KMS-11 (cell line): ENCODE measurements around the gene LEFTY2.

ENCODE experiments used
- H2AFZ ChIP-seq: fragments of 200-600 bp; sonication (generic); 2 replicates; pipeline ENCODE4 v1.6.1; 2016; ENCODE audit warnings: antibody characterized with exemption, mixed run types, low read depth
- H3K27ac ChIP-seq: fragments of 200-600 bp; sonication (generic); 2 replicates; pipeline ENCODE4 v1.6.1; 2016; ENCODE audit warnings: mild to moderate bottlenecking, mixed run types
- H3K27me3 ChIP-seq: fragments of 200-600 bp; sonication (generic); 2 replicates; pipeline ENCODE4 v1.6.1; 2017; ENCODE audit warnings: mild to moderate bottlenecking, low read depth, mixed run types, moderate library complexity; ENCODE audit not compliant: insufficient read depth
- H3K36me3 ChIP-seq: fragments of 200-600 bp; sonication (generic); 2 replicates; pipeline ENCODE4 v1.6.1; 2017; ENCODE audit warnings: mild to moderate bottlenecking, mixed run types; ENCODE audit not compliant: insufficient read depth
- H3K4me1 ChIP-seq: fragments of 200-600 bp; sonication (generic); 2 replicates; pipeline ENCODE4 v1.6.1; 2016; ENCODE audit warnings: mild to moderate bottlenecking, low read depth, mixed run types; ENCODE audit not compliant: poor library complexity, severe bottlenecking
- H3K4me2 ChIP-seq: fragments of 200-600 bp; sonication (generic); 2 replicates; pipeline ENCODE4 v1.7.0; 2016; ENCODE audit warnings: mild to moderate bottlenecking, mixed run types
- H3K4me3 ChIP-seq: fragments of 200-600 bp; sonication (generic); IDR thresholded peaks from 2 replicates; pipeline ENCODE4 v1.6.1; 2017; ENCODE audit warnings: low read depth, low read length, mixed read lengths; ENCODE audit not compliant: insufficient read depth
- H3K79me2 ChIP-seq: fragments of 200-600 bp; sonication (generic); 2 replicates; pipeline ENCODE4 v1.6.1; 2016; ENCODE audit warnings: low read depth, mixed run types; ENCODE audit not compliant: insufficient read depth
- H3K9ac ChIP-seq: fragments of 200-600 bp; sonication (generic); 2 replicates; pipeline ENCODE4 v1.6.1; 2016; ENCODE audit warnings: mild to moderate bottlenecking, mixed run types
- H4K20me1 ChIP-seq: fragments of 200-600 bp; sonication (generic); 2 replicates; pipeline ENCODE4 v1.6.1; 2016; ENCODE audit warnings: mild to moderate bottlenecking, mixed run types; ENCODE audit not compliant: insufficient read depth
- TF ChIP-seq, protein P1 (sequence below): fragments of 200-600 bp; sonication (generic); conservative IDR thresholded peaks from 2 replicates; pipeline ENCODE4 v1.6.1; 2017; ENCODE audit warnings: low read depth, mild to moderate bottlenecking, antibody characterized with exemption, low read length, moderate library complexity, mixed read lengths

LEFTY2 gene

DNA sequence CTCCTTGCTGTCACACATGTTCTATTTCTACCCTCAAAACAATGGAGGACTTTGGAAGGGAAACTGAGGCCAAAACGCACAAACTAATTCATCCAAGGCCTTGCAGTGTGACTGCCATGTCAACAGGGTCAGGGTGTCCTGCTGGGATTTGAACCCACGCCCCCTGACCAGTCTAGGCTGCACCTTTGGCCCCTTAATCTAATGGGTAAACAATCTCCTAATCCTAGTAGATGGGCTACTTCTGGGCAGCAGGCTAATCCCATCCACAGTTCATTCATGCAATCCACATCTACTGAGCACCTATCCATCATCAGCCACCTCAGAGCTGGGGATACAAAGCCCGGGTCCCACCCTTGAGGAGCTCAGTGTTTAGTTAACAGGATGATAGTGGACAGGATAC, 17.0 kb upstream of the LEFTY2 start:
- Histone ChIP-seq H3K36me3 (no peaks in the 10 kb centered on the region), H3K9ac (no peak overlapping the region), H3K27me3 (no peaks in the 10 kb centered on the region), H3K27ac (no peak overlapping the region), H2AFZ (no peak overlapping the region), H3K79me2 (no peaks in the 10 kb centered on the region), H3K4me3 (no peak overlapping the region), H3K4me1 (no peaks in the 10 kb centered on the region), H3K4me2 (no peak overlapping the region), H4K20me1 (no peaks in the 10 kb centered on the region)
- TF ChIP-seq, protein P1, sequence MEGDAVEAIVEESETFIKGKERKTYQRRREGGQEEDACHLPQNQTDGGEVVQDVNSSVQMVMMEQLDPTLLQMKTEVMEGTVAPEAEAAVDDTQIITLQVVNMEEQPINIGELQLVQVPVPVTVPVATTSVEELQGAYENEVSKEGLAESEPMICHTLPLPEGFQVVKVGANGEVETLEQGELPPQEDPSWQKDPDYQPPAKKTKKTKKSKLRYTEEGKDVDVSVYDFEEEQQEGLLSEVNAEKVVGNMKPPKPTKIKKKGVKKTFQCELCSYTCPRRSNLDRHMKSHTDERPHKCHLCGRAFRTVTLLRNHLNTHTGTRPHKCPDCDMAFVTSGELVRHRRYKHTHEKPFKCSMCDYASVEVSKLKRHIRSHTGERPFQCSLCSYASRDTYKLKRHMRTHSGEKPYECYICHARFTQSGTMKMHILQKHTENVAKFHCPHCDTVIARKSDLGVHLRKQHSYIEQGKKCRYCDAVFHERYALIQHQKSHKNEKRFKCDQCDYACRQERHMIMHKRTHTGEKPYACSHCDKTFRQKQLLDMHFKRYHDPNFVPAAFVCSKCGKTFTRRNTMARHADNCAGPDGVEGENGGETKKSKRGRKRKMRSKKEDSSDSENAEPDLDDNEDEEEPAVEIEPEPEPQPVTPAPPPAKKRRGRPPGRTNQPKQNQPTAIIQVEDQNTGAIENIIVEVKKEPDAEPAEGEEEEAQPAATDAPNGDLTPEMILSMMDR = no peak

DNA sequence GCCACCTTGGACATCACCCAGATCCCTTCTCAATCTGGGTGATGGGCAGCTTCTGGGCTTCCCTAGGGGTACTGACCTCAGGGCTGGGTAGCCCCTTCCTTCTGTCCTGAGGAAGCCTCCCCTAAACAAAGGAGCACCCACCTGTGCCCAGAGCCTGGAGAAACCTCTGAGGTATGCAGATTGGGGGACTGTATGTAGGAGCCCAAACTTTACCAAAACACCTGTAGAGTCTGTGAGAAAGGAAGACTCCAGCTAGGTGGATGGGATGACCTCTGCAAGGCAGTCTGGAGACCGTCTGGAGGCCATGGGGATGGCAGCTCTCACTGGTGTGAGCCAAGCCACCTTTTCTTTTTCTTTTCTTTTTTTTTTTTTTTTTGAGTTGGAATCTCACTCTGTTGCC, 13.7 kb upstream of the LEFTY2 start:
- TF ChIP-seq, protein P1 = no peak
- Histone ChIP-seq H3K27me3 (no peaks in the 10 kb centered on the region), H3K9ac (no peak overlapping the region), H4K20me1 (no peaks in the 10 kb centered on the region), H3K4me2 (no peak overlapping the region), H3K4me3 (no peak overlapping the region), H3K4me1 (no peaks in the 10 kb centered on the region), H3K79me2 (no peaks in the 10 kb centered on the region), H3K27ac (no peak overlapping the region), H2AFZ (no peak overlapping the region), H3K36me3 (no peaks in the 10 kb centered on the region)

DNA sequence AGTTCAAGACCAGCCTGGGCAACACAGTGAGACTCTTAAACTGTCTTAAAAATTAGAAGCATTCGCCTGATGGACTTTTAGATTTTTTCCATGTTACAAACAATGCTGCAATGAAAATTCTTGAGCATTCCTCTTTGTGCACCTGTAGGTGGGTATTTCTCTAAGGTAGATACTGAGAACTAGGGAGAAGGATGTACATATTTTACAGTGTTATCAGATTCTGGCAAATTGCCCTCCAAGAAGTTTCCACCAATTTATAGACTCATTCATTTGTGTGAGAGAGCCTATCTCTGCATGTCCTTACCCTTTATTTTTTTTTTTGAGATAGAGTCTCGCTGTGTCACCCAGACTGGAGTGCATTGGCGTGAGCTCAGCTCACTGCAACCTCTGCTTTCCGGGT, 12.3 kb upstream of the LEFTY2 start:
- no peak overlapping the region for H3K4me3 ChIP-seq
- no peaks in the 10 kb centered on the region for H3K36me3 ChIP-seq
- no peaks in the 10 kb centered on the region for H4K20me1 ChIP-seq
- H3K27me3 ChIP-seq = no peaks in the 10 kb centered on the region
- H2AFZ ChIP-seq = no peak overlapping the region
- no peaks in the 10 kb centered on the region for H3K4me1 ChIP-seq
- H3K9ac ChIP-seq = no peak overlapping the region
- no peak overlapping the region for H3K27ac ChIP-seq
- no peak overlapping the region for H3K4me2 ChIP-seq
- TF ChIP-seq, protein P1 = no peak
- H3K79me2 ChIP-seq = no peaks in the 10 kb centered on the region

DNA sequence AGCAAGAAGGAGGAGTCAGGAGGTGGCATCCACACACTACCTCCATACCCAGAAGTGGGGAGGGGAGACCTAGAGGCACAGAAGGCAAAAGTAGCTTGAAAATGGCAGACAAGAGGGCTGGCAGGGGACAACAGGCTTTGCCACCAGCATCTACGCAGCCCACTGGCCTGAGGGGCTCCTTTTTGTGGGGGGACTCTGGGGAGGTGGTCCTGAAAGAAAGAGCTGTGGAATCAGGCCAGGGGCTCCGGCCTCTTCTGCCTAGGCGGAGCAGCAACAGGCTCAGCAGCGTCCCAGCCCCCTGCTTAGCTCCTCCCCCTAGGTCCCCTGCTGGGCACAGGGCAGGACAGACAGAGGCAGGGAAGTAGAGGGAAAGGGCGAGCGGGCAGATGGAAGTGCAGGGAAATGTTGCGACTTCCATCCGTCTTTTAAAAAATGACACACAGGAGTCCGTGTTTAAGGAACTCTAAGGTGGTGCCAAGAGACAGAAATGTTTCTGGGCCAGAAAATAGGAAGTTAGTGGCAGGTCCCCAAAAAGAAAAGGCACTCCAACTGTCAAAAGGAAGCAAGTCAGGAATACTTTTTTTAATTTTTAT, 10.0 kb upstream of the LEFTY2 start:
- Histone ChIP-seq H3K4me3 (no peak overlapping the region), H3K79me2 (no peaks in the 10 kb centered on the region), H4K20me1 (no peaks in the 10 kb centered on the region), H3K27ac (no peak overlapping the region), H2AFZ (no peak overlapping the region), H3K4me1 (no peaks in the 10 kb centered on the region), H3K27me3 (no peaks in the 10 kb centered on the region), H3K36me3 (no peaks in the 10 kb centered on the region), H3K9ac (no peak overlapping the region), H3K4me2 (no peak overlapping the region)
- TF ChIP-seq, protein P1 = no peak
